ENCODE measurements around the gene WDR89.
"Not testable (repeated sequence)": the region's sequence is repeated elsewhere in the genome, so short reads cannot be mapped to it uniquely, and the experiment has no call there.

The WDR89 gene

DNA sequence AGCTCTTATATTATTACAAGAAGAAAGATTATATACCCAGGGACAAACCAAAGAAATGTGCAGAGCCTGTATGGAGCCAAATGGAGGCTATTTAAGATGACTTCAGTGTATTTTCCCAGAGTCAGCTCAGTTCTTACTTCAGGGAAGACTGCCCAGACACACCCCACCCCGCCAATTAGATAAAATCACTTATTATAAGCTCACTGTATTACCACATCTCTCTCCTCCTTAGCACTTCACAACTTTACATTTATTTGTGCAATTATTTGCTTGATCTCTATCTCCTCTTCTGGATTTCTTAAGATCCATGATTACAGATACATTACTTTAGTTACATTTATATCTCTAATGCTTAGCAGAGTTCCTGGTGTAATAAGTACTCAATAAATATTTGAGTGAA lies 24.7 kb upstream of the WDR89 start:
- no peak for ATAC-seq

GRCh38 chr14:63663428-63664341 lies 22.0 kb upstream of the WDR89 start:
- ATAC-seq, result no peak

More for the DNA sequence above, 24.7 kb upstream of the WDR89 start:
- TF ChIP-seq ZFP3 (CRISPR knock-in tag; IDR thresholded peaks at IDR 0.05), result no peak
- TF ChIP-seq SNAI2 (CRISPR knock-in tag; IDR thresholded peaks at IDR 0.05), result no peak
- no peak for TF ChIP-seq ISL1 (CRISPR knock-in tag; IDR thresholded peaks at IDR 0.05)
- no peak for TF ChIP-seq TOX (CRISPR knock-in tag; IDR thresholded peaks at IDR 0.05; ENCODE audit: borderline replicate concordance)
- no peak for TF ChIP-seq CREB5 (CRISPR knock-in tag; IDR thresholded peaks at IDR 0.05; ENCODE audit: low read depth)
- TF ChIP-seq GLIS3 (CRISPR knock-in tag; IDR thresholded peaks at IDR 0.05), result no peak
- no peak for TF ChIP-seq CSDC2 (CRISPR knock-in tag; IDR thresholded peaks at IDR 0.05)
- TF ChIP-seq CSRNP3 (CRISPR knock-in tag; IDR thresholded peaks at IDR 0.05), result no peak
- TF ChIP-seq ZNF565 (CRISPR knock-in tag; conservative IDR thresholded peaks at IDR 0.05; ENCODE audit: low read depth), result no peak
- no peak for TF ChIP-seq ESRRG (CRISPR knock-in tag; IDR thresholded peaks at IDR 0.05)
- no peak for TF ChIP-seq BACH2 (CRISPR knock-in tag; IDR thresholded peaks at IDR 0.05; ENCODE audit: borderline replicate concordance)
- TF ChIP-seq PPARA (CRISPR knock-in tag; IDR thresholded peaks at IDR 0.05; ENCODE audit: borderline replicate concordance), result no peak
- no peak for TF ChIP-seq ZC3H10 (CRISPR knock-in tag; IDR thresholded peaks at IDR 0.05)
- no peak for TF ChIP-seq ZNF8 (CRISPR knock-in tag; IDR thresholded peaks at IDR 0.05)
- TF ChIP-seq, protein P1, sequence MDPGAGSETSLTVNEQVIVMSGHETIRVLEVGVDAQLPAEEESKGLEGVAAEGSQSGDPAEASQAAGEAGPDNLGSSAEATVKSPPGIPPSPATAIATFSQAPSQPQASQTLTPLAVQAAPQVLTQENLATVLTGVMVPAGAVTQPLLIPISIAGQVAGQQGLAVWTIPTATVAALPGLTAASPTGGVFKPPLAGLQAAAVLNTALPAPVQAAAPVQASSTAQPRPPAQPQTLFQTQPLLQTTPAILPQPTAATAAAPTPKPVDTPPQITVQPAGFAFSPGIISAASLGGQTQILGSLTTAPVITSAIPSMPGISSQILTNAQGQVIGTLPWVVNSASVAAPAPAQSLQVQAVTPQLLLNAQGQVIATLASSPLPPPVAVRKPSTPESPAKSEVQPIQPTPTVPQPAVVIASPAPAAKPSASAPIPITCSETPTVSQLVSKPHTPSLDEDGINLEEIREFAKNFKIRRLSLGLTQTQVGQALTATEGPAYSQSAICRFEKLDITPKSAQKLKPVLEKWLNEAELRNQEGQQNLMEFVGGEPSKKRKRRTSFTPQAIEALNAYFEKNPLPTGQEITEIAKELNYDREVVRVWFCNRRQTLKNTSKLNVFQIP (CRISPR knock-in tag; IDR thresholded peaks at IDR 0.05; ENCODE audit: borderline replicate concordance, low read depth), result no peak

DNA sequence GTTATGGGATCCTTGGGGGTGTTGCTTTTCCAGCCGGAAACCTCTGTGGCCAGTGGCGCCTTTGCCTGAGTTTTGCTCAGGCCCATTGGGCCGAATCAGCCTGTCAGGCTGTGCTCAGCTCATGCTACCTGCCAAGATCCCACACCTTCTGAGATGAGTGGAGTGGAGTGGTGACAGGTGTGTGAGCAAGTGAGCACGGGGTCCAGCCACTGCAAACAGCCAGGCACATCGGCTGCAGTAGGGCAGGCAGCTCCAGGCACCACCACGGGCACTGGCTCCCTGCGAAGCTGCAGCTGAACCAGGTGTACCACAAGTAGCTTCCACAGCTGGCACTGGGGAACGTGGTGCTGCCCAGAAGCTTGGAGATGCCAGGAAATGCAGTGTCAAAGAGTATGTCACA lies 21.1 kb upstream of the WDR89 start:
- ATAC-seq, result no peak
- no peak for TF ChIP-seq TOX (CRISPR knock-in tag; IDR thresholded peaks at IDR 0.05; ENCODE audit: borderline replicate concordance)
- no peak for TF ChIP-seq TCF4 (CRISPR knock-in tag; IDR thresholded peaks at IDR 0.05; ENCODE audit: borderline replicate concordance)
- TF ChIP-seq PPARA (CRISPR knock-in tag; IDR thresholded peaks at IDR 0.05; ENCODE audit: borderline replicate concordance), result no peak
- no peak for TF ChIP-seq RARB (CRISPR knock-in tag; IDR thresholded peaks at IDR 0.05)
- TF ChIP-seq, protein P1 (CRISPR knock-in tag; IDR thresholded peaks at IDR 0.05; ENCODE audit: borderline replicate concordance, low read depth), result no peak
- no peak for TF ChIP-seq ZFP30 (CRISPR knock-in tag; IDR thresholded peaks at IDR 0.05)
- TF ChIP-seq CSRNP3 (CRISPR knock-in tag; IDR thresholded peaks at IDR 0.05), result no peak
- TF ChIP-seq ARNTL (CRISPR knock-in tag; IDR thresholded peaks at IDR 0.05; ENCODE audit: borderline replicate concordance, low read depth), result no peak
- no peak for TF ChIP-seq GLIS3 (CRISPR knock-in tag; IDR thresholded peaks at IDR 0.05)
- no peak for TF ChIP-seq SNAI2 (CRISPR knock-in tag; IDR thresholded peaks at IDR 0.05)
- no peak for TF ChIP-seq ZFP3 (CRISPR knock-in tag; IDR thresholded peaks at IDR 0.05)
- TF ChIP-seq ZNF8 (CRISPR knock-in tag; IDR thresholded peaks at IDR 0.05), result no peak
- TF ChIP-seq, protein P2, sequence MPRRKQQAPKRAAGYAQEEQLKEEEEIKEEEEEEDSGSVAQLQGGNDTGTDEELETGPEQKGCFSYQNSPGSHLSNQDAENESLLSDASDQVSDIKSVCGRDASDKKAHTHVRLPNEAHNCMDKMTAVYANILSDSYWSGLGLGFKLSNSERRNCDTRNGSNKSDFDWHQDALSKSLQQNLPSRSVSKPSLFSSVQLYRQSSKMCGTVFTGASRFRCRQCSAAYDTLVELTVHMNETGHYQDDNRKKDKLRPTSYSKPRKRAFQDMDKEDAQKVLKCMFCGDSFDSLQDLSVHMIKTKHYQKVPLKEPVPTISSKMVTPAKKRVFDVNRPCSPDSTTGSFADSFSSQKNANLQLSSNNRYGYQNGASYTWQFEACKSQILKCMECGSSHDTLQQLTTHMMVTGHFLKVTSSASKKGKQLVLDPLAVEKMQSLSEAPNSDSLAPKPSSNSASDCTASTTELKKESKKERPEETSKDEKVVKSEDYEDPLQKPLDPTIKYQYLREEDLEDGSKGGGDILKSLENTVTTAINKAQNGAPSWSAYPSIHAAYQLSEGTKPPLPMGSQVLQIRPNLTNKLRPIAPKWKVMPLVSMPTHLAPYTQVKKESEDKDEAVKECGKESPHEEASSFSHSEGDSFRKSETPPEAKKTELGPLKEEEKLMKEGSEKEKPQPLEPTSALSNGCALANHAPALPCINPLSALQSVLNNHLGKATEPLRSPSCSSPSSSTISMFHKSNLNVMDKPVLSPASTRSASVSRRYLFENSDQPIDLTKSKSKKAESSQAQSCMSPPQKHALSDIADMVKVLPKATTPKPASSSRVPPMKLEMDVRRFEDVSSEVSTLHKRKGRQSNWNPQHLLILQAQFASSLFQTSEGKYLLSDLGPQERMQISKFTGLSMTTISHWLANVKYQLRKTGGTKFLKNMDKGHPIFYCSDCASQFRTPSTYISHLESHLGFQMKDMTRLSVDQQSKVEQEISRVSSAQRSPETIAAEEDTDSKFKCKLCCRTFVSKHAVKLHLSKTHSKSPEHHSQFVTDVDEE (CRISPR knock-in tag; IDR thresholded peaks at IDR 0.05), result no peak
- TF ChIP-seq BACH2 (CRISPR knock-in tag; IDR thresholded peaks at IDR 0.05; ENCODE audit: borderline replicate concordance), result no peak

More at GRCh38 chr14:63663428-63664341, 22.0 kb upstream of the WDR89 start:
- TF ChIP-seq RARB (CRISPR knock-in tag; IDR thresholded peaks at IDR 0.05) (no peak), ARNTL (CRISPR knock-in tag; IDR thresholded peaks at IDR 0.05; ENCODE audit: borderline replicate concordance, low read depth) (no peak), GLIS3 (CRISPR knock-in tag; IDR thresholded peaks at IDR 0.05) (no peak), ZFP3 (CRISPR knock-in tag; IDR thresholded peaks at IDR 0.05) (no peak)
- TF ChIP-seq, protein P3, sequence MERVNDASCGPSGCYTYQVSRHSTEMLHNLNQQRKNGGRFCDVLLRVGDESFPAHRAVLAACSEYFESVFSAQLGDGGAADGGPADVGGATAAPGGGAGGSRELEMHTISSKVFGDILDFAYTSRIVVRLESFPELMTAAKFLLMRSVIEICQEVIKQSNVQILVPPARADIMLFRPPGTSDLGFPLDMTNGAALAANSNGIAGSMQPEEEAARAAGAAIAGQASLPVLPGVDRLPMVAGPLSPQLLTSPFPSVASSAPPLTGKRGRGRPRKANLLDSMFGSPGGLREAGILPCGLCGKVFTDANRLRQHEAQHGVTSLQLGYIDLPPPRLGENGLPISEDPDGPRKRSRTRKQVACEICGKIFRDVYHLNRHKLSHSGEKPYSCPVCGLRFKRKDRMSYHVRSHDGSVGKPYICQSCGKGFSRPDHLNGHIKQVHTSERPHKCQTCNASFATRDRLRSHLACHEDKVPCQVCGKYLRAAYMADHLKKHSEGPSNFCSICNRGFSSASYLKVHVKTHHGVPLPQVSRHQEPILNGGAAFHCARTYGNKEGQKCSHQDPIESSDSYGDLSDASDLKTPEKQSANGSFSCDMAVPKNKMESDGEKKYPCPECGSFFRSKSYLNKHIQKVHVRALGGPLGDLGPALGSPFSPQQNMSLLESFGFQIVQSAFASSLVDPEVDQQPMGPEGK (CRISPR knock-in tag; IDR thresholded peaks at IDR 0.05; ENCODE audit: borderline replicate concordance), result no peak

DNA sequence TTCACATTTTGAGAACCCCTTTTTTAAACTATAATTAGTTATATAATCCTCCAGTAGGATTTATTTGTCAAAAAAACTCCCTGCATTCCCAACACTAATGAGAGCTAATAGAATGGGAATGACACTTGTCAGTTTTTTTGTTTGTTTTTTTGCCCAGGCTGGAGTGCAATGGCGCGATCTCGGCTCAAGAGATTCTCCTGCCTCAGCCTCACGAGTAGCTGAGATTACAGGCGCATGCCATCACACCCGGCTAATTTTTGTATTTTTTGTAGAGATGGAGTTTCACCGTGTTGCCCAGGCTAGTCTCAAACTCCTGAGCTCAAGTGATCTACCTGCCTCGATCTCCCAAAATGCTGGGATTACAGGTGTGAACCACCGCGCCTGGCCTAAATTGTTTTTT lies 20.2 kb upstream of the WDR89 start:
- not testable (repeated sequence) for ATAC-seq
